ENCODE results near the gene IL1R2.

DNA sequence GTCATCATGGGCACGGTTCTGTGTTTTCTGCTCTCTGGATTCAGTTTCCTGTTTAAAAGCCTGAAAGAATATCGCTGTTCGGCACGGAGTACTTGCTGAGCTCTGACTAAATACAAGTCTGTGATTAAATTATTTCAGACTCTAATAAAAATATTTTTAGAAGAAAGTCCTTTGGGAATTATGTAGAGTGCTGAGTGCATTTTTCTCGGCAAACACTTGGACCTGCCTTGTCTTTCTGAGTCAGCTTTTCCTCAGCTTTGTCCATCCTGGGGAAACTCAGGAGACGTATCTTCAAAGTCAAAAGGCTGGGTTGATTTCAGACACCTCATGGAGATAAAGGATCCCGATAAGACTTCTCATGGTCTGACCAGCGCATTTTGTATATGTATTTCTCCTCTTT, 45.9 kb downstream of the IL1R2 start:
- TF ChIP-seq CHD2 (IDR thresholded peaks at IDR 0.05; ENCODE audit: low read length, partially characterized antibody) (no peak), NR3C1 (IDR thresholded peaks at IDR 0.05) (no peak), CBX8 (IDR thresholded peaks at IDR 0.05) (no peak), EHMT2 (IDR thresholded peaks at IDR 0.05; ENCODE audit: low read depth) (no peak)
- TF ChIP-seq, protein P1, sequence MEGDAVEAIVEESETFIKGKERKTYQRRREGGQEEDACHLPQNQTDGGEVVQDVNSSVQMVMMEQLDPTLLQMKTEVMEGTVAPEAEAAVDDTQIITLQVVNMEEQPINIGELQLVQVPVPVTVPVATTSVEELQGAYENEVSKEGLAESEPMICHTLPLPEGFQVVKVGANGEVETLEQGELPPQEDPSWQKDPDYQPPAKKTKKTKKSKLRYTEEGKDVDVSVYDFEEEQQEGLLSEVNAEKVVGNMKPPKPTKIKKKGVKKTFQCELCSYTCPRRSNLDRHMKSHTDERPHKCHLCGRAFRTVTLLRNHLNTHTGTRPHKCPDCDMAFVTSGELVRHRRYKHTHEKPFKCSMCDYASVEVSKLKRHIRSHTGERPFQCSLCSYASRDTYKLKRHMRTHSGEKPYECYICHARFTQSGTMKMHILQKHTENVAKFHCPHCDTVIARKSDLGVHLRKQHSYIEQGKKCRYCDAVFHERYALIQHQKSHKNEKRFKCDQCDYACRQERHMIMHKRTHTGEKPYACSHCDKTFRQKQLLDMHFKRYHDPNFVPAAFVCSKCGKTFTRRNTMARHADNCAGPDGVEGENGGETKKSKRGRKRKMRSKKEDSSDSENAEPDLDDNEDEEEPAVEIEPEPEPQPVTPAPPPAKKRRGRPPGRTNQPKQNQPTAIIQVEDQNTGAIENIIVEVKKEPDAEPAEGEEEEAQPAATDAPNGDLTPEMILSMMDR (IDR thresholded peaks at IDR 0.05) = no peak
